Left lung (tissue), 10 donors: Measurements from ENCODE around the gene RPL11. TPM values are rescaled to one million over a fixed set of nuclear protein-coding genes. Genes with fewer than 3 reads are reported as not detected.

Source experiments
- ATAC-seq: fragments of 200-7000 bp; cut with Tn5 transposase; one replicate; pipeline ENCODE4 v1.9.1; 2020; ENCODE audit warnings: moderate library complexity
- DNase-seq, 4 donors: peaks; one replicate each; pipeline ENCODE4 v3.0.0-alpha.2; 2013 to 2020
- H3K27ac ChIP-seq, 2 donors: fragments of 200-600 bp; sonication (generic) in 1 of 2; one replicate each; pipeline versions ENCODE4 v1.5.0 to v1.8.0; 2020 to 2021
- H3K27me3 ChIP-seq, 2 donors: fragments of 200-600 bp; sonication (generic) in 1 of 2; one replicate each; pipeline versions ENCODE4 v1.5.0 to v1.8.0; 2020 to 2021
- H3K36me3 ChIP-seq, 2 donors: fragments of 200-600 bp; sonication (generic) in 1 of 2; one replicate each; pipeline versions ENCODE4 v1.5.0 to v1.8.0; 2020 to 2021
- H3K4me1 ChIP-seq, 2 donors: fragments of 200-600 bp; one replicate each; pipeline ENCODE4 v1.8.0; 2021
- H3K4me3 ChIP-seq, 2 donors: fragments of 200-600 bp; sonication (generic) in 1 of 2; one replicate each; pipeline versions ENCODE4 v1.5.0 to v1.8.0; 2020 to 2021; ENCODE audit warnings: mild to moderate bottlenecking in 1 of 2
- H3K9me3 ChIP-seq, 2 donors: fragments of 200-600 bp; sonication (generic) in 1 of 2; one replicate each; pipeline versions ENCODE4 v1.5.0 to v1.8.0; 2020 to 2021
- intact Hi-C, 2 donors: fragments of 100-400 bp; cut with DNase I; formaldehyde crosslinking; loops; one replicate each; pipeline versions ENCODE4 v1.11.2 to v1.14.2; 2022
- polyA plus RNA-seq, 6 donors: library from polyadenylated mRNA; unstranded; fragments of 120-200 nt; gene quantifications; one replicate each; pipeline ENCODE4 v1.2.1, GENCODE V29; 2013; ENCODE audit not compliant: insufficient read length in 6 of 6
- total RNA-seq, 2 donors: library from RNA; stranded (reverse); fragmentation: NEBNext Ultra II Directional; extraction: Animal tissue kit (Norgen Biotek cat#: 25700); gene quantifications; one replicate each; pipeline ENCODE4 v1.2.1, GENCODE V29; 2021
- TF ChIP-seq, protein P1 (sequence below), 2 donors: fragments of 200-600 bp; sonication (generic) in 1 of 2; IDR thresholded peaks; one replicate each; pipeline versions ENCODE4 v1.5.0 to v1.8.0; 2021; ENCODE audit warnings: antibody characterized with exemption in 2 of 2
- donor health status: DM: no; HTN: yes; CAD: no.
- donor health status: DM: no; HTN: no; CAD: no.

The RPL11 gene
- total and polyA plus RNA-seq, 8 donors: 761 to 3,171 (median 2,797) TPM

DNA sequence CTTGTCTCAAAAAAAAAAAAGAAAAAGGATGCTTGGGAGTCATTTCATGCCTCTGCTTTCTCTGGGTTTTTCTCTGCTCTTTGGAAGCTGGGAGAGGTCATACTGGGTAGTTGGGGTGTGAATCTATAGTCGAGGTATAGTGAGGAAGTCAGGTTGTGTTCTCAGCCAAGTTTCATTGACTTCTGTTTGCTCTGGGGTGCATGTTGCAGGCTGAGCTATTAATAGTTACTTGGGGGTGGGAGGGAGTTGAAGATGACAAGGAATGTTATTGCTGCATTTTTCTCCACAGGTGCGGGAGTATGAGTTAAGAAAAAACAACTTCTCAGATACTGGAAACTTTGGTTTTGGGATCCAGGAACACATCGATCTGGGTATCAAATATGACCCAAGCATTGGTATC is 2.8 kb downstream of the RPL11 start:
- Histone ChIP-seq H3K36me3 (peaks cover 5 to 68% of the 10 kb centered on the region in 2 donors), H3K4me3 (peak overlapping the region in 1 of 2 donors; percentile 55), H3K27me3 (no peaks in the 10 kb centered on the region), H3K4me1 (peaks cover 26 to 67% of the 10 kb centered on the region in 2 donors), H3K9me3 (no peaks in the 10 kb centered on the region), H3K27ac (no peak overlapping the region)
- ATAC-seq (no peak), DNase-seq (no peak)
- intact Hi-C loops: no loop called here
- TF ChIP-seq, protein P1, sequence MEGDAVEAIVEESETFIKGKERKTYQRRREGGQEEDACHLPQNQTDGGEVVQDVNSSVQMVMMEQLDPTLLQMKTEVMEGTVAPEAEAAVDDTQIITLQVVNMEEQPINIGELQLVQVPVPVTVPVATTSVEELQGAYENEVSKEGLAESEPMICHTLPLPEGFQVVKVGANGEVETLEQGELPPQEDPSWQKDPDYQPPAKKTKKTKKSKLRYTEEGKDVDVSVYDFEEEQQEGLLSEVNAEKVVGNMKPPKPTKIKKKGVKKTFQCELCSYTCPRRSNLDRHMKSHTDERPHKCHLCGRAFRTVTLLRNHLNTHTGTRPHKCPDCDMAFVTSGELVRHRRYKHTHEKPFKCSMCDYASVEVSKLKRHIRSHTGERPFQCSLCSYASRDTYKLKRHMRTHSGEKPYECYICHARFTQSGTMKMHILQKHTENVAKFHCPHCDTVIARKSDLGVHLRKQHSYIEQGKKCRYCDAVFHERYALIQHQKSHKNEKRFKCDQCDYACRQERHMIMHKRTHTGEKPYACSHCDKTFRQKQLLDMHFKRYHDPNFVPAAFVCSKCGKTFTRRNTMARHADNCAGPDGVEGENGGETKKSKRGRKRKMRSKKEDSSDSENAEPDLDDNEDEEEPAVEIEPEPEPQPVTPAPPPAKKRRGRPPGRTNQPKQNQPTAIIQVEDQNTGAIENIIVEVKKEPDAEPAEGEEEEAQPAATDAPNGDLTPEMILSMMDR (IDR thresholded peaks at IDR 0.05): no peak

- Histone ChIP-seq H3K27me3 (no peaks in the 10 kb centered on the region), H3K27ac (no peak overlapping the region), H3K9me3 (no peaks in the 10 kb centered on the region), H3K4me1 (peaks cover 26 to 74% of the 10 kb centered on the region in 2 donors), H3K4me3 (no peak overlapping the region), H3K36me3 (peaks cover 5 to 81% of the 10 kb centered on the region in 2 donors)
- ATAC-seq (no peak), DNase-seq (no peak)
- intact Hi-C loops: no loop called here
- TF ChIP-seq, protein P1 (IDR thresholded peaks at IDR 0.05): no peak
Measured at GRCh38 chr1:23695667-23696066, 4.1 kb downstream of the RPL11 start.

DNA sequence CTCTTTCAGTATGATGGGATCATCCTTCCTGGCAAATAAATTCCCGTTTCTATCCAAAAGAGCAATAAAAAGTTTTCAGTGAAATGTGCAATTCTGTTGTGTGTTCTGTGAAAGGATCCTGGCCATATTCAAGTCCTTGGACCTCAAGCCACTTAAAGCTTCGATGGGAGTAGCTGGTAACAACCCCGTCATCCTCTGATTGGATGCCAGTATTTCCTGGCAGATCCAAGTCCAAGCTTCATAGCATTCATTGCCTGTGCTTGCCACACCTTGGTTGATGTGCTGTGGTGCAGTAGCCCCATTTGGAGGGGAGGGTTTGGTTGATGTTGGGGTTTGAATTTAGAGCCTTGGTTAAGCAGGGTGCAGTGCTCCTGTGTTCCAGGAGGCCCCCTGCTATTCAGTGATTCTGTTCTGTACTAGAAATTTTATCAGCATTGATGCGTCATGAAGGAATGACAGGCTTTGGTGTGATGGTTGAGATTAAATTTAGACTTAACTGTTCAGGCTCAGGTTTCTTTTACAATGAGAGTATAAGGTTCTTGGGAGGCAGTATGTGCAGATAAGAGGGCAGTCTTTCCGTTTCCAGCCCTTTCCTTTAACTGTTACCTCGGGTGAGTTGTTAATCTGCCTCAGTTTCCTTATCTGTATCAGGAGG is 4.9 kb downstream of the RPL11 start:
- Histone ChIP-seq H3K4me1 (peaks cover 26 to 82% of the 10 kb centered on the region in 2 donors), H3K36me3 (peaks cover 5 to 89% of the 10 kb centered on the region in 2 donors), H3K9me3 (no peaks in the 10 kb centered on the region), H3K27me3 (no peaks in the 10 kb centered on the region), H3K4me3 (no peak overlapping the region), H3K27ac (no peak overlapping the region)
- TF ChIP-seq, protein P1 (IDR thresholded peaks at IDR 0.05): no peak
- DNase-seq (no peak), ATAC-seq (no peak)
- intact Hi-C loops: no loop called here

GRCh38 chr1:23698466-23698865 is 6.9 kb downstream of the RPL11 start:
- TF ChIP-seq, protein P1 (IDR thresholded peaks at IDR 0.05): no peak
- no peaks in the 10 kb centered on the region for H3K9me3 ChIP-seq
- H3K4me1 ChIP-seq: peaks cover 15 to 80% of the 10 kb centered on the region in 2 donors
- no peaks in the 10 kb centered on the region for H3K27me3 ChIP-seq
- H3K27ac ChIP-seq: no peak overlapping the region
- no peak overlapping the region for H3K4me3 ChIP-seq
- DNase-seq (no peak), ATAC-seq (no peak)
- intact Hi-C loops: no loop called here
- H3K36me3 ChIP-seq: peaks cover 5 to 98% of the 10 kb centered on the region in 2 donors

DNA sequence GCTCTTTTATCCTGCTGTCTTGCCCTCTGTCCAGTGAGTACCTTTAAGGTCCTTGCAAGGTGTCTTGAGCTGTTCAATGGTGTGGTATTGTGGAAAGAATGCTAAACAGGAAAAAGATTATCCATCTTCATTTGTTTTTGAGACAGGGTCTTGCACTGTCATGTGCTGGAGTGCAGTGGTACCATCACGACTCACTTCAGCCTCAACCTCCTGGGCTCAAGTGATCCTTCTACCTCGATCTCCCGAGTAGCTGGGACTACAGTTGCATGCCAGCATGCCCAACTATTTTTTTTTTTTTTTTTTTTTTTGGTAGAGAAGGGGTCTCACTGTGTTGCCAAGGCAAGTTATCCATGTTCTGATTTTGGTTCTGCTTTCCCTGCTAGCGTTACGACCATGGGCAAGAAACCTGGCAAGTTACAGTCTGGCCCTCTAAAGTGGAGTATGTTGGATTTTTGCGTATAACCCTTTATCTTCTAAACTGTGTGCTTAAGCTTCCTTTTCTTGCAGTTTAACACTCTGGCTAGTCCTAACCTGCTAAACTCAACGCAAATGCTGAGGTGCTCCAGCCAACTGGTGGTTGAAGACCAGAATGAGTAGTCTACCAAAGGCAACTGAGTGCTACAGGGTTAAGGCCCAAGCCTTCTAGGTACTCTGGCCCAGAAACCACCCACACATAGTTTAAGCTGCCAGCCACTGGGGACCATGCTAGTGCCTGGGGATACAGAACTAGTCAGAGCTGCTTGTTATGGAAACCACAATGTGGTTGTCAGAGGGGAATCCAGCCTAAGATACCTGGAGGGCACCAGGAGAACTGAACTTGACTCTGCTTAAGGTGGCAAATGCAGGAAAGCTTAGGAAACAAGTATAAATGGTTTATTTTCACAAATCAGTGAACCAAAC is 7.9 kb downstream of the RPL11 start:
- peaks cover 5 to 94% of the 10 kb centered on the region in 2 donors for H3K36me3 ChIP-seq
- intact Hi-C loops: no loop called here
- ATAC-seq (no peak), DNase-seq (no peak)
- no peak overlapping the region for H3K27ac ChIP-seq
- no peaks in the 10 kb centered on the region for H3K27me3 ChIP-seq
- H3K9me3 ChIP-seq: no peaks in the 10 kb centered on the region
- H3K4me1 ChIP-seq: peaks cover 6 to 69% of the 10 kb centered on the region in 2 donors
- H3K4me3 ChIP-seq: no peak overlapping the region
- TF ChIP-seq, protein P1 (IDR thresholded peaks at IDR 0.05): no peak
